Spleen (tissue), 11 donors: ENCODE measurements around the gene FRYL. TPM values are rescaled to one million over a fixed set of nuclear protein-coding genes. Genes with fewer than 3 reads are reported as not detected.

Source experiments
- DNase-seq: peaks from one replicate; pipeline ENCODE4 v3.0.0-alpha.2; 2020
- H3K27ac ChIP-seq, 8 donors: fragments of 200-600 bp; sonication (generic) in 7 of 8; 1 replicate in 4 of 8; 2 replicates in 4 of 8; pipeline versions ENCODE4 v1.5.0 to v1.8.0; 2016 to 2021; ENCODE audit warnings: inconsistent platforms in 4 of 8, mild to moderate bottlenecking in 4 of 8, moderate library complexity in 1 of 8
- H3K27me3 ChIP-seq, 7 donors: fragments of 200-600 bp; sonication (generic) in 6 of 7; replicated peaks in 1 of 7; 1 replicate in 4 of 7; 2 replicates in 3 of 7; pipeline versions ENCODE4 v1.5.0 to v1.8.0; 2016 to 2021; ENCODE audit warnings: inconsistent platforms in 3 of 7, mild to moderate bottlenecking in 1 of 7
- H3K36me3 ChIP-seq, 6 donors: fragments of 200-600 bp; sonication (generic) in 5 of 6; 1 replicate in 4 of 6; 2 replicates in 2 of 6; pipeline versions ENCODE4 v1.5.0 to v1.8.0; 2016 to 2021; ENCODE audit warnings: inconsistent platforms in 2 of 6
- H3K4me1 ChIP-seq, 6 donors: fragments of 200-600 bp; sonication (generic) in 5 of 6; 1 replicate in 3 of 6; 2 replicates in 3 of 6; pipeline versions ENCODE4 v1.5.0 to v1.8.0; 2016 to 2021; ENCODE audit warnings: inconsistent platforms in 3 of 6
- H3K4me3 ChIP-seq, 8 donors: fragments of 200-600 bp; sonication (generic) in 7 of 8; 1 replicate in 4 of 8; 2 replicates in 4 of 8; pipeline versions ENCODE4 v1.5.0 to v1.8.0; 2016 to 2021; ENCODE audit warnings: inconsistent platforms in 4 of 8, mild to moderate bottlenecking in 4 of 8, moderate library complexity in 2 of 8
- H3K9me3 ChIP-seq, 8 donors: fragments of 200-600 bp; sonication (generic) in 7 of 8; 1 replicate in 4 of 8; 2 replicates in 4 of 8; pipeline versions ENCODE4 v1.5.0 to v1.8.0; 2016 to 2021; ENCODE audit warnings: inconsistent platforms in 4 of 8
- CTCF ChIP-seq, 11 experiments: fragments of 200-600 bp in 7 of 11; fragments of 450-650 bp in 4 of 11; sonication (generic) in 4 of 11; IDR thresholded peaks in 8 of 11; conservative IDR thresholded peaks in 3 of 11; 1 replicate in 7 of 11; 2 replicates in 4 of 11; pipeline versions ENCODE4 v1.4.0 to v1.8.0; 2016 to 2021; ENCODE audit warnings: antibody characterized with exemption in 11 of 11, inconsistent platforms in 4 of 11, mild to moderate bottlenecking in 1 of 11
- POLR2A ChIP-seq, 3 donors: fragments of 450-650 bp; IDR thresholded peaks; one replicate each; pipeline ENCODE4 v1.5.1; 2017; ENCODE audit warnings: antibody characterized with exemption in 3 of 3, mild to moderate bottlenecking in 1 of 3
- POLR2AphosphoS5 ChIP-seq, 3 donors: sonication (generic); formaldehyde crosslinking; IDR thresholded peaks; one replicate each; pipeline ENCODE4 v1.5.1; 2017; ENCODE audit warnings: antibody characterized with exemption in 3 of 3
- WGBS, 5 donors: extraction: QIAGEN DNeasy Blood & Tissue Kit in 3 of 5; methylation state at CpG; one replicate each; pipeline versions ENCODE4 v1.1.5 to v1.1.7; 2013 to 2018; 5-methylcytosine and 5-hydroxymethylcytosine counted together
- intact Hi-C: fragments of 100-400 bp; cut with DNase I; formaldehyde crosslinking; loops from one replicate; pipeline ENCODE4 v1.15.0; 2023; ENCODE audit warnings: low total_unique reads
- polyA plus RNA-seq, 3 donors: library from polyadenylated mRNA; stranded (reverse); fragments of 200-250 nt; gene quantifications; one replicate each; pipeline ENCODE4 v1.2.1, GENCODE V29; 2013
- total RNA-seq, 7 donors: library from RNA; depleted of rRNA in 3 of 7; stranded (reverse); fragments of >200 nt in 3 of 7; fragmentation: NEBNext Ultra II Directional in 4 of 7; extraction: Animal tissue kit (Norgen Biotek cat#: 25700) in 4 of 7; gene quantifications; one replicate each; pipeline versions ENCODE4 v1.1.0 to v1.2.1, GENCODE V29; 2016 to 2021
- donor health status: healthy with polysubstance abuse.
- donor health status: DM: no; HTN: no; CAD: no; lungs with moderate emphysema.
- donor health status: DM: no; HTN: no; CAD: no.
- donor health status: Bipolar disorder and iron deficiency.
- donor health status: healthy.
- donor health status: DM: no; HTN: no; CAD: no.
- donor health status: DM: yes; HTN: yes; CAD: no.

The FRYL gene
- total and polyA plus RNA-seq, 10 donors = 14.2 to 118 (median 94.9) TPM

GRCh38 chr4:48694824-48695223, 85.3 kb downstream of the FRYL start:
- WGBS, 5 donors = 73 to 97% (median 96%) methylated on average over 2 of the region's 2 CpGs
- intact Hi-C loops = no loop called here
- TF ChIP-seq POLR2AphosphoS5 (IDR thresholded peaks at IDR 0.05) = no peak
- no peak for TF ChIP-seq CTCF (IDR thresholded peaks at IDR 0.05 in 8 of 11, conservative IDR thresholded peaks at IDR 0.05 in 3 of 11)
- no peak for TF ChIP-seq POLR2A (IDR thresholded peaks at IDR 0.05)

GRCh38 chr4:48693856-48694574, 86.1 kb downstream of the FRYL start:
- Histone ChIP-seq H3K4me1 (peaks cover 7 to 78% (median 25%) of the 10 kb centered on the region in 6 donors), H3K27me3 (no peaks in the 10 kb centered on the region), H3K36me3 (no peaks in the 10 kb centered on the region), H3K4me3 (no peak overlapping the region), H3K9me3 (no peaks in the 10 kb centered on the region), H3K27ac (no peak overlapping the region)
- DNase-seq = no peak
- TF ChIP-seq POLR2AphosphoS5 (IDR thresholded peaks at IDR 0.05) (no peak), CTCF (IDR thresholded peaks at IDR 0.05 in 8 of 11, conservative IDR thresholded peaks at IDR 0.05 in 3 of 11) (no peak), POLR2A (IDR thresholded peaks at IDR 0.05) (no peak)
- WGBS, 5 donors = 86 to 94% (median 91%) methylated on average over 8 of the region's 8 CpGs
- intact Hi-C loops = no loop called here

More at GRCh38 chr4:48694824-48695223, 85.3 kb downstream of the FRYL start:
- H3K9me3 ChIP-seq = no peaks in the 10 kb centered on the region
- no peak for DNase-seq
- no peak overlapping the region for H3K27ac ChIP-seq
- no peaks in the 10 kb centered on the region for H3K27me3 ChIP-seq
- no peak overlapping the region for H3K4me3 ChIP-seq
- no peaks in the 10 kb centered on the region for H3K36me3 ChIP-seq
- H3K4me1 ChIP-seq = peaks cover 7 to 78% (median 24%) of the 10 kb centered on the region in 6 donors

GRCh38 chr4:48692897-48693296, 87.2 kb downstream of the FRYL start:
- intact Hi-C loops = no loop called here
- WGBS, 5 donors = 90 to 94% (median 93%) methylated on average over 2 of the region's 2 CpGs

More at GRCh38 chr4:48692897-48693296, 87.2 kb downstream of the FRYL start:
- TF ChIP-seq POLR2AphosphoS5 (IDR thresholded peaks at IDR 0.05) (no peak), POLR2A (IDR thresholded peaks at IDR 0.05) (no peak), CTCF (IDR thresholded peaks at IDR 0.05 in 8 of 11, conservative IDR thresholded peaks at IDR 0.05 in 3 of 11) (no peak)
- Histone ChIP-seq H3K4me3 (no peak overlapping the region), H3K36me3 (no peaks in the 10 kb centered on the region), H3K27ac (no peak overlapping the region), H3K9me3 (no peaks in the 10 kb centered on the region), H3K27me3 (no peaks in the 10 kb centered on the region), H3K4me1 (peaks cover under 1 to 78% (median 27%) of the 10 kb centered on the region in 6 donors)
- DNase-seq = no peak
